CD4-positive, alpha-beta T cell treated with Interleukin-4 for 1 hour (primary cell): ENCODE results near the gene NUSAP1.
"Not testable (repeated sequence)": the region's sequence is repeated elsewhere in the genome, so short reads cannot be mapped to it uniquely, and the experiment has no call there.

Experiments used
- DNase-seq, 2 donors: peaks; one replicate each; pipeline ENCODE4 v3.0.0-alpha.2; 2020 to 2022

NUSAP1 gene

DNA sequence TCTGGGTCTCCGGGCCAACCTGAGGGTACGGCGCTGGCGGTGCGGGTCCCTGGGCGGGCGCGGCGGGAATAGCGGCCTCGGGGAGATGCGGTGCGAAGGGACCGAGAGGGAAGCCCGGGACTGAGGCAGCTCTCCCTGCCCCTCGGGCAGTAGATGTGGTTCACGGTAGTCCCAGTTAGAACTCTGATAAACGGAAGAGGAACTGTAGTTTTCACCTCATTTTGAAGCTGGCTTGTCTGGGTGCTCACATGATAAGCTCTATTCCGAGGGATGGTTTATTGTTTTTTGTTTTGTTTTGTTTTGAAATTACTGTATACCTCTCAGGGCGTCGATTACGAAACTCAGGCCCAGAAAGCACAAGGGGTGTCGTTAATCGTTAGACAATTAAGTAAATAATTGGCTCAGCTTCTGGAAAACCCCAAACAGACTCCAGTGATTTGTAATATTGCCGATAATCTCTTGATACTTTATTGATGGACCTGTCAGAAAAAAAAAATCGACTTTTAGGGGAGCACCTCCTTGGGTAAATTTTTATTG is 413 bp downstream of the NUSAP1 start:
- DNase-seq = peak in 1 of 2 donors; percentile 51

DNA sequence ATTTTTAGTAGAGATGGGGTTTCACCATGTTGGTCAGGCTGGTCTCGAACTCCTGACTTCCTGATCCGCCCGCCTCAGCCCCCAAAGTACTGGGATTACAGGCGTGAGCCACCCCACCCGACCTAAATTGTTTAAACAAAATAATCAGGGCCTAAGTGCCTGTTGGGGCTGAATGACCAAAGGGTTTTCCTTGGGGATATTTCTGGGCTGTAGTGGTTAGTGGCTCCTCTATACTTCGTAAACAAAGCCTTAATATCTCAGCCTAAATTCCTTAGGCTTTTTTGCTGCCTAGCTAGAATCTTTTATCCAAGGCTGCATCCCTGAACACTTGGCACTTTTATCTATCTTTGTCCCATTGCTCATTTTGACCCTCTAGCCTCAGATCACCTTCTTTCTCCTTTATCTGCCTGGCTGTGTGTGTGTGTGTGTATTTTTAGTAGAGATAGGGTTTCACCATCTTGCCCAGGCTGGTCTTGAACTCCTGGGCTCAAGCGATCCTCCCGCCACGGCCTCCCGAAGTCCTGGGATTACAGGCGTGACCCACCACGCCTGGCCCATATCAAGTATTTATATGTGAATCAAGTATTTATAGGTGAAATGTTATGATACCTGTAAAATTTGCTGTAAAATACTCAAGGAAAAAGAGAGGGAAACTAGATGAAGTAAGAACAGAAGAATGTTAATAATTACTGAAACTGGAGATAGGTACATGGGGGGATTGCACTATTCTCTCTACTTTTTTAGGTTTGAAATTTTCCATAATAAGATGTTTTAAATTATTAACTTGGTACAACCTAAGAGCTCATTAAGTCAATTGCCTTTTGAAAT is 1.8 kb downstream of the NUSAP1 start:
- DNase-seq = no peak

DNA sequence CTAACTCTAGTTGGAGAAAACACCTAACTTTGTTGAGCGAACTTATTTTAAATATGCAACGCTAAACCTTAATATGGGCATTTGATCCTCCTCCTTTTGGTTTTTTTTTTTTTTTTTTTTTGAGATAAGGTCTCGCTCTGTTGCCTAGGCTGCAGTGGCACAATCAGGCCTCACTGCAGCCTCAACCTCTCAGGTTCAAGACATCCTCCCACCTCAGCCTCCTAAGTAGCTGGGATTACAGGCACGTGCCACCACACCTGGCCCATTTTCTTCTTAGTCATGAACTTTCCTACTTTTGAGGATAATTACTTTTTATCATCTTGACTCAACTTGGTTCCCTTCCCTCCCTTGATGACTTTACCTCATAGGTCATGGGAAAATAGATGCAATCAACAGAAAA is 3.9 kb downstream of the NUSAP1 start:
- DNase-seq = peak in 1 of 2 donors; percentile 17

DNA sequence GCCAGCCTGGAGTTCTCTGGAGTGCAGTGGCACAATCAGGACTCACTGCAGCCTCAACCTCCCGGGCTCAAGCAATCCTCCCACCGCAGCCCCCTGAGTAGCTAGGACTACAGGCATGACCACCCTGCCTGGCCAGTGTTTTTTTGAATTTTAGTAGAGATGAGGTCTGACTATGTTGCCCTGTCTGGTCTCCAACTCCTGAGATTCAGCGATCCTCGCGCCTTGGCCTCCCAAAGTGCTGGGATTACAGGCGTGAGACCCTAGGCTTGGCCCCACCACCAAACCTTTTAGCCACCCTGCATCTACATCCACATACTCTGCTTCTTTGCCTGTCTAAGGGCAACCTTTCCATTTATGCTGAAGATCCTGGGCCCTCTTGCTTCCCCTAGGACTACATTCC is 4.4 kb downstream of the NUSAP1 start:
- no peak for DNase-seq

DNA sequence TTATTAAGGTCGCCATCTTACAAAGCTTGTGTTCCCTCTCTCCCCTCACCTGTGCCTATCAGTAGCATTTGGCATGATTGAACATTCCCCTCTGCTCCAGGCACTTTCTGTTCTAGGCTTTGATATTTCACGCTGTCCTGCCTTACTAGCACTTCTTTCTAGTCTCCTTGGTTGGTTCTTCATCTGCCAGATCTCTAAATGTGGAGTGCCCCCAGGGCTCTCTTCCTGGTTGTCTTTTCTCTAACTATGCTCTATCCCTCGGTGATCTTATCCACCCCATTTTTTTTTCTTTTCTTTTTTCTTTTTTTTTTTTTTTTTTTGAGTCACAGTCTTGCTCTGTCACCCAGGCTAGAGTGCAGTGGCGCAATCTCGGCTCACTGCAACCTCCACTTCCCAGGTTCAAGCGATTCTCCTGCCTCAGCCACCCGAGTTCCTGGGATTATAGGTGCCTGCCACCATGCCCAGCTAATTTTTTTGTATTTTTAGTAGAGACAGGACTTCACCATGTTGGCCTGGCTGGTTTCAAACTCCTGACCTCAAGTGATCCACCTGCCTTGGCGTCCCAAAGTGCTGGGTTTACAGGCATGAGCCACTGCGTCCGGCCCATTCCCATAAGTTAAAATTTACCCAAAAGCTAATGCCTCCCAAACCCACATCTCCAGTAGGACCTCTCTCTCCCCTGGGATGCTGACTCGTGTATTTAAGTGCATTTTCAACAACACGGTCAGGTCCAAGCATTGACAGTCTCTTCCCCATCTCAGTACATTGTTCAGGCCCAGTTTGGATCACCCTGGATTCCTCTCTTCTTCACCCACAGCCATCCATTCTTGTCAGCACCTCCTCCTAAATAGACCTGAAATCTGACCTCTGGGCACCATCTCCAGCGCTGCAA is 5.2 kb downstream of the NUSAP1 start:
- no peak for DNase-seq

DNA sequence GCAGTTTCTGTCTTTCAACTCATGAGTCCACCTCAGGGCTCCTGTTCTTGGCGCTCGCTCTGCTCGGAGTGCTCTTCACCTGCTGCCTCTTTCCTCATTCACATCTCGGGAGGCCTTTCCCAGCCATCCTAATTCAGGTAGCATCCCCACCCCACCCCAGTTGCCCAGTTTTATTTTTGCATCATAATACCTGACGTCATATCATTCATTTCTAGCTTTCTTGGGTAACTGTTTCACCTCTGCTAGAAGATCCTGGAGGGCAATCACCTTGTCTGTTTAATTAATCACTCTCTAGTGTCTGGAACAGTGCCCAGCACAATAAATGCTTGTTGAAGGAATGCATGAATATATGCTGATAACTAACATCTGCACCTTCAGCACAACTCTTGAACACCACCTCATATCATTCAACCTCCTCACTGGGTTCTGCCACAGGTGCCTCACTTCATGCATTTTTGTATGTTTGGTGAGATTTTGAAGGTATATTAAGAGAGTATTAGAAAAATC is 7.6 kb downstream of the NUSAP1 start:
- no peak for DNase-seq

DNA sequence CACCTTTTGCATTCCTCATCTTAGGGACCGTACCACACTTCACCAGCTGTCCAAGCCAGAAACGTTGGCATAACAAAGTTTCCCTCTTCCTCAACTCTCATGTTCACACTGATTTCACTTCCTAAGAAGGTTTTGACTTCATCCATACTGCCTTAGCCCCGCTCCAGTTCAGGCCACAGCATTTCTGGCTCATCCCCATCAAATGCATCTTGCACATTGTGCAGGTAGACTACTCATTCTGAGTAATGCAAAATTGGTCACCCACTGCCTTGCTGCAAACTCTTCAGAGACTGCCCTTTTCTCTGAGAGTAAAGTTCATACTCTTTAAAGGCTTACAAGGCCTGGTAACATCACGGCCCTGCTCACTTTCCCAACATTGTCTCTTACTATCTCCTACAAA is 8.8 kb downstream of the NUSAP1 start:
- no peak for DNase-seq

DNA sequence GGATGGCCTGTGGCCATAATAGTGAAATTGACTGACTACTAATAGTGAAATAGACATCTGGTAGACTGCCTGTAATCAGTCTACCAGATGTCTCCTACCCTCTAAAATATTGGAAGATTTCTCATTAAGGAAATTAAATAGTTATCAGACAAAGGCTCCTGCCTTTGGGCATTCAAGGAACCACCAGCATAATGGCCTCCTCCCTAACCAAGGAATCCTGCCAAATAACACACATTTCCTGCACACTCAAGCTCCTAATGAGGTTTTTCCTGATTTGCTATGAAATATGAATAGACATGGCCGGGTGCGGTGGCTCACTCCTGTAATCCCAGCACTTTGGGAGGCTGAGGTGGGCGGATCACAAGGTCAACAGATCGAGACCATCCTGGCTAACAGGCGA is 14.6 kb downstream of the NUSAP1 start:
- no peak for DNase-seq

DNA sequence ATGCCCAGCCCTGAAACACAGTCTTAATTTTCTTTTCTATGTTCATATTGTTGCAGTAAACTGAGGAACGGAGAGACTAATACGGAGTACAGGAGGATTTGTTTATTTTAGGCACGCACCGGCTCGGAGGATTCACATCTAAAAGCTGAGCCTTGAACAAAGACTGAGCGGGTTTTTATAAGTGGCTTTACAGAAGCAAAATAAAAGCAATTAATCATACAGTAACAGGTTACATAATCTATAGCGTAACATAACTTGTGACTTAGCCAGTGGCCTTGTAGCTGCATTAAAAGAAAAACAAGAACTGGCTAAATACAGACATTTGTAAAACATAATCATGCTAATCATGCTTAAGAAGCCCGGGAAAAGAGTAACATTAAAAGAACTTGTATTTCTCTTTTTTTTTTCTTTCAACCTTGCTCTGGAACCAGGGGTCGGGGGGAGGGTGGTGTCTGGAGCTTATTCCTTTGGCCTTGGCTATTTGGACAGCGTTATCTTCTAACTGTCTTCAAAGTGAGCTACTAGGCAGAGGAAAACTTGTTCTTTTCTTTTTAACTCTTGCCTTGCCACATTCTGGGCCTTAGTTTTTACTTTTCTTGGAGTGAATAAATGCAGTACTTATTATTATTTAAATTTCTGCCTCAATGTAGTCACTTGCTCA is 17.5 kb downstream of the NUSAP1 start:
- DNase-seq = no peak

DNA sequence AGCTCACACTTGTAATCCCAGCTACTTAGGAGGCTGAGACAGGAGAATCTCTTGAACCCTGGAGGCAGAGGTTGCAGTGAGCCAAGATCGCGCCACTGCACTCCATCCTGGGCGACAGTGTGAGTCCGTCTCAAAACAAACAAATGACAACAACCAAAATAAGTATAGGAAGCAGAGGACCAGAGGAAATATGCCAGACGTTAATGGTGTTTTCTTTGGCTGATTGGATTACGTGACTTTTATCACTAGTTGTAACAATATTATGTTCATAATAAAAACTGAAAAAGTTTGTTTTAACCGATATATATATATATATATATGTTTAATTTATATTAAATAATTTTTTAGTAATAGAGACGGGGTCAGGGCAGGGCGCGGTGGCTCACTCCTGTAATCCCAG is 21.7 kb downstream of the NUSAP1 start:
- DNase-seq = no peak

DNA sequence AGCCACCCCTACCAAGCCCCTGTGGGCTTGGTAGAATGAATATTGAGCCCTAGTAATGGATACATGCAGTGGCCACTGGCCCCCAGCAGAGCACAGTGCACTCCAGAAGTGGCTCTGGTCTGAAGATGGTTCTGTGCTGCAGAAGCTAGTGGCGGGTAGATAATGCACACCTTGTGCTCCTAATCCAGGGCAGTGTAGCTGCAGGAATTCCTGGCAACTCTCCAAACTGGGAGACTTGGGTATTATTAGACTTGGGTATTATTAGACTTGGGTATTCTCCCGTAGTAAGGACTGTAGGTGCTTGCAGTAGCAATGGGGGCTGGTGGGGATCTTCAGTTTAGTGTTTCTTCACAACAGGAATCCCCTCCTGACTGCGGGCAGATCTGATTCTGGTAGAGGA is 34.7 kb downstream of the NUSAP1 start:
- no peak for DNase-seq

DNA sequence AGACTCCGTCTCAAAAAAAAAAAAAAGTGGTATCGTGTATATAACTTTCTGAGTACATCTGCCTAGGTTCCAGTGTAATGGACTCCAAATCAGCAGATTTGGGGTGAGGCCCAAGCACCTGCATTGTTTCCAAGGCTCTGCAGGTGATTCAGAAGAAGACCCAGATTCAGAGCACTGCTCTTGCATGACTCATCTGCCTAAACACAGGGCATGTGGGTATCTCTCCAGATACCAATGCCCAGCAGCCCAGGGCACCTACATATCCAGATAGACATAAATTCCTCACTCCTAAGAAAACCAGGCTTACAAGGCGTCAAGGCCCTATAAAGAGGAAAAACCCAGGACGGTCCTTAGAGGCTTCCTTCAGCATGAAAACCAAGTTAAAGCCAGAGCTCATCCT is 45.3 kb downstream of the NUSAP1 start:
- no peak for DNase-seq

DNA sequence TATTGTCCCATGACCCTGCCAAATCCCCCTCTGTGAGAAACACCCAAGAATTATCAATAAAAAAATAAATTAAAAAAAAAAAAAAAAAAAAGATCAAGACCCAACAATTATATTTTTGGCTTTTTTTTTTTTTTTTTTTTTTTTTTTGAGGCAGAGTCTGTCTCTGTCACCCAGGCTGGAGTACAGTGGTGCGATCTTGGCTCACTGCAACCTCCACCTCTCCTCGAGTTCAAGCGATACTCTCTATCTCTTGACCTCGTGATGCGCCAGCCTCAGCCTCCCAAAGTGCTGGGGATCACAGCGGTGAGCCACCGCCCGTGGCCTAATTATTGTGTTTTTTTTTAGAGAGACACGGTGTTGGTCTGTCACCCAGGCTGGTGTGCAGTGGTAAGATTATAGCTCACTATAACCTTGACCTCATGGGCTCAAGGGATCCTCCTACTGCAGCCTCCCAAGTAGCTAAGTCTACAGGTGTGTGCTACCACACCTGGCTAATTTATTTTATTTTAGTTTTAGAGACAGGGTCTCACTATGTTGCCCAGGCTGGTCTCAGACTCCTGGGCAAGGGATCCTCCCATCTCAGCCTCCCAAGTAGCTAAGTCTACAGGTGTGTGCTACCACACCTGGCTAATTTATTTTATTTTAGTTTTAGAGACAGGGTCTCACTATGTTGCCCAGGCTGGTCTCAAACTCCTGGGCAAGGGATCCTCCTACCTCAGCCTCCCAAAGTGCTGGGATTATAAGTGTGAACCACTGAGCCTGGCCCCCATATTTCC is 51.5 kb downstream of the NUSAP1 start:
- not testable (repeated sequence) for DNase-seq

DNA sequence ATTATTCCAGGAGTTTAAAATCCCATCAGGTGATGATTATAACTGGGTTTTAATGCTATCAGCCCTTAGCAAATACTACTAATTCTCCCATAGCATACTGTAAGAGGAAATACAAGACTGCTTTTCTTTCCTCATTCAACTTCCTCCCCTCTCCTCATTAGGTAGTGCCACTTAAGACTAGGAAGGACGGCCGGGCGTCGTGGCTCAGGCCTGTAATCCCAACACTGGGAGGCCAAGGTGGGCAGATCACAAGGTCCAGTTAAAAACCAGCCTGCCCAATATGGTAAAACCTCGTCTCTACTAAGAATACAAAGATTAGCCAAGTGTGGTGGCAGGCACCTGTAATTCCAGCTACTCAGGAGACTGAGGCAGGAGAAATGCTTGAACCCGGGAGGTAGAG is 55.0 kb downstream of the NUSAP1 start:
- no peak for DNase-seq

DNA sequence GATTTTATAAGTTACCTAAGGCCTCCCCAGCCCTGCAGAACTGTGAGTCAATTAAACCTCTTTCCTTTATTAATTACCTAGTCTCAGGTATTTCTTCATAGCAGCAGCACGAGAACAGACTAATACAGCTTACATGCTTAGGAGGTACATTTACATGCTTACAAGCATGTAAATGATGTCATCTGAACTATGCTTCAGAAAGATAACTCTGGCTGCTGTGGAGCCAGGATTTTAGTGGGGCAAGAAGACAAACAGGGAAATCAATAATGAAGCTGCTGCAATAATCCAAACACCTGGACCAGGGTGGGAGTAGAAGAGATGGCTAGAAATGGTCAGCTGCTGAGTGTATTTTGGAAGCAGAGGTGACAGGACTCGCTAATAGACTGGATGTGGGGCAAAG is 60.0 kb downstream of the NUSAP1 start:
- no peak for DNase-seq

DNA sequence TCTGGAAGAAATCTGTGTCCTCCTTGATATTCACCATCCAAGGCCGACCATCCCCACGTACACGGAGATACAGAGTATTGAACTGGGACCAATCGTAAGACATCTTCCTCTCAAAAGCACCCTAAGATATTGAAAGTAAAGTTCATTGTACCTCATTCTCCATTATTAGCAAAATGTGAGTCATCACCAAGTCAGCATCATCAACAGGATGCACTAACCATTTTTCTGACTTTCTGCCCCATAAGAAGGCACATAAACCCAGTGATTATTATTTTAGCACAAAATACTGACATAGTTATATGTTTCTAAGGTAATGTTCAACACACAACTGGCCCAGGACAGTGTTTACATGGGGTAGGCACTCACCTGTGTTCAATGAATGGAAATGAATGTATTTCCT is 62.2 kb downstream of the NUSAP1 start:
- no peak for DNase-seq

DNA sequence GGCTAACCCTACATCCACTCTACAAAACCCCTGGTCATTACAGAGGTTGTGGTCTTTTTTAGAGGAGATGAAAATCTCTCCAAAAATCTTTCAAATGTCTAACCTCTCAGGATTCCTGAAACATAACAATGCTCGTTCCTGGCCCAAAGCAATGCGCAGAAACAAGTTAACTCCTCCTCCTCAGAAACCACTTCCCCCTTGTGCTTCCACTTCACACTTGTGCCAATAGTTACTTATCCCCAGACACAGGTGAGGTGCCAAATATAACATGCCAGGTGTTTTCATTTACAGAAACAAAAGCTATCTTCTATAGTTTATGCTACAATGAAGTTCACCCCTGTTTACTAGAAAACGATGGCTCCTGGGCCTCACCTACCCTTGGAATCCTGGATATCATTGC is 63.4 kb downstream of the NUSAP1 start:
- no peak for DNase-seq

DNA sequence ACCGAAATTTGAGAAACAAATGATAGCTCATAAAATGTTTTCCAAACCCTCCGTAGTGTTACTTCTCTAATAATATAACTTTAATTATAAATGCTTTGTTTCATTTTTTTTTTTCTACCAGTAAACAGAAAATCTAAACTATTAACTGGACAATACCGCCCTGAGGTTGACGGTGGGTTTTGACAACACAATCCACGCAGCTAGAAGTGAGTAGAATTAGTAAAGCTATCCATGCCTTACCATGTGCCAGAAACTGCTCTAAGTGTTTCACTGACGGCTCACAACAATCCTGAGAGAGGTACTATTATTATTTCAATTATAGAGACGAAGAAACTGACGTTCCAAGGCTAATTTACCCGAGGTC is 69.2 kb downstream of the NUSAP1 start:
- DNase-seq = no peak

DNA sequence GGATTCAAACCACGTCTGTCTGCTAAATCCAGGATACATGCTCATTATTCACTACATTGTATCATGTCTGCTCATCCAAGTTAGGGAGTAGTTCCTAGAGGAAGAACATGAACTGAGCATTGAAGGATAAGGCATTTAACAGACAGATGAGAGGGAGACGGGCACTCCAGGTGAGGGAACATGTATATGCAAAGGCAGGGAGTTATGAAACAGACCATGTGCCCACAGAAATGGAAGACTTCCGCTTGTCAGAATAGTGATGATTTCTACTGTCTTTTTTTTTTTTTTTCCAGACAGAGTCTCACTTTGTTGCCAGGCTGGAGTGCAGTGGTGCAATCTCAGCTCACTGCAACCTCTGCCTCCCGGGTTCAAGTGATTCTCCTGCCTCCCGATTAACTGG is 74.7 kb downstream of the NUSAP1 start:
- DNase-seq = no peak

DNA sequence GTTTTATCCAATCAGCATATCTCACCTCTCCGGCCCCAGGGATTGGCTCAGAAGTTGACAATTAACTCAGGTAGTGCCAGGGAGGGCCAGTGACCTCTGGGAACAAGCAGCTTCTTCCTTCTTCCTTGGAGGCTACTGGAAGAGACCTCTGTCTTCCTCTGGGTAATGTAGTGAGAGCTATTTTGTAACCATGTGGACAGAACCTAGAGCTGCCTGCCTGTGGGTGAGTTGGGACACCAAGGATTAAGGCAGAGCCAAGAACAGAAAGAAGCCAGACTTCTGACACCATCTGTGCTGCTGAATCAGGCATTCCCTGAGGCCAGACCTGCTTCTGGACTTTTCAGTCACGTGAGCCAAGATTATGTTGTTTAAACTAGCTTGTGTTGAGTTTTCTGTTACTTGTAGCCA is 75.6 kb downstream of the NUSAP1 start:
- DNase-seq = no peak

DNA sequence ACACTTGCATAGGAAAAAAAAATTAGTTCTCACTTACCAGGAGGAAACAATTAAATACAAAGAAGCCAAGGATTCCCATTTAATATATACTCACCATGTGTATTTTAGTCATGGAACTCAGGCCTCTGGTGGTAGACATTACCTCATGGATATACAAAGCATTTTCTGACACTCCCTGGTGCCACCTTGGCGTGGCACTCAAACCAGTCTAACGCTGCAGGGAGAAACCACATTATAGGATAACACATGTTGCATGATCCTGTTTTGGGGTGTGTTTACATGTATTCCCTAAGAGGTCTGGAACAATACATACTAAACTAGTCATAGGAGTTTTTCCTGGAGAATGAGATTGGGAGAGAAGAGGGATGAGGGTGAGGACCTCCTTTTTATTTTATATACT is 78.3 kb downstream of the NUSAP1 start:
- DNase-seq = no peak

DNA sequence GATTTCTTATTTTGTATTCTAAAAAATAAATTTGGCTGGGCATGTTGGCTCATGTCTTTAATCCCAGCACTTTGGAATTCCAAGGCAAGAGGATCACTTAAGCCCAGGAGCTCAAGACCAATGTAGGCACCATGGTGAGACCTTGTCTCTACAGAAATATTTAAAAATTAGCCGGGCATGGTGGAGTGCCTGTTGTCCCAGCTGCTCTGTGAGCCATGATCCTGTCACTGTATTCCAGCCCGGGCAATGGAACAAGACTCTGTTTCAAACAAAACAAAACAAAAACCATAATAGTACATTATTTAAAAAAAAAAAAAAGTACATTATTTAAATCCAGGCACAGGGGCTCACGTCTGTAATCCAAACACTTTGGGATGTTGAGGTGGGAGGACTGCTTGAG is 78.8 kb downstream of the NUSAP1 start:
- no peak for DNase-seq
